Upper lobe of right lung (tissue), 1 donor: Measurements from ENCODE around the gene FAXC. TPM values are rescaled to one million over a fixed set of nuclear protein-coding genes. Genes with fewer than 3 reads are reported as not detected.

Source experiments
- ATAC-seq: fragments of 200-7000 bp; cut with Tn5 transposase; one replicate; pipeline ENCODE4 v1.9.1; 2020; ENCODE audit warnings: mild to moderate bottlenecking, moderate library complexity
- DNase-seq: peaks from one replicate; pipeline ENCODE4 v3.0.0-alpha.2; 2020
- H3K27ac ChIP-seq: fragments of 200-600 bp; one replicate; pipeline ENCODE4 v1.8.0; 2022
- H3K27me3 ChIP-seq: fragments of 200-600 bp; one replicate; pipeline ENCODE4 v1.8.0; 2022; ENCODE audit warnings: mild to moderate bottlenecking
- H3K36me3 ChIP-seq: fragments of 200-600 bp; one replicate; pipeline ENCODE4 v1.8.0; 2022
- H3K4me1 ChIP-seq: fragments of 200-600 bp; one replicate; pipeline ENCODE4 v1.8.0; 2022
- H3K4me3 ChIP-seq: fragments of 200-600 bp; one replicate; pipeline ENCODE4 v1.8.0; 2022; ENCODE audit warnings: mild to moderate bottlenecking
- H3K9me3 ChIP-seq: fragments of 200-600 bp; one replicate; pipeline ENCODE4 v1.8.0; 2022
- intact Hi-C: fragments of 100-400 bp; cut with DNase I; formaldehyde crosslinking; loops from one replicate; pipeline ENCODE4 v1.11.0; 2022
- total RNA-seq: library from RNA; stranded (reverse); fragmentation: NEBNext Ultra II Directional; extraction: Animal tissue kit (Norgen Biotek cat#: 25700); gene quantifications from one replicate; pipeline ENCODE4 v1.2.1, GENCODE V29; 2021
- TF ChIP-seq, protein P1 (sequence below): fragments of 200-600 bp; IDR thresholded peaks from one replicate; pipeline ENCODE4 v1.8.0; 2022; ENCODE audit warnings: antibody characterized with exemption
- donor health status: DM: no; HTN: yes; CAD: no; lungs with severe emphysema.

The FAXC gene
- total RNA-seq, 1 donor from 2014 or later: 5.4 TPM

DNA sequence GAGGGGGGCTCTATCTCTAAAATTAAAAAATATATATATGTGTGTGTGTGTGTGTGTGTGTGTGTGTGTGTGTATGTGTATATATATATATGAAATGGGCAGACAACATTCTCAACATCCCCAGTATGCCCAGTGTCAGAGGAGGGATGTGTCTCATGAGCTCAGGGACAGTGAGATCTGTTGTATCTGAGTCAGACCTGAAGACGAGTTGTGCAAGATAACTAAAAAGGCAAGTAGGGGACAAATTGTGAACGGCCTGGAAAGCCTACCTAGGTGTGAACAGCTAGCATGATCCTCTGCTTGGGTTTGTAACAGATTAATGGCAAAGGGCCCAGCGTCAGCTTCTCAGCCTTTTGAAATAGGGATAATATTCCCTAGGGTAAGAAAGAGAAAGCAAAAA lies 124.3 kb downstream of the FAXC start:
- TF ChIP-seq, protein P1, sequence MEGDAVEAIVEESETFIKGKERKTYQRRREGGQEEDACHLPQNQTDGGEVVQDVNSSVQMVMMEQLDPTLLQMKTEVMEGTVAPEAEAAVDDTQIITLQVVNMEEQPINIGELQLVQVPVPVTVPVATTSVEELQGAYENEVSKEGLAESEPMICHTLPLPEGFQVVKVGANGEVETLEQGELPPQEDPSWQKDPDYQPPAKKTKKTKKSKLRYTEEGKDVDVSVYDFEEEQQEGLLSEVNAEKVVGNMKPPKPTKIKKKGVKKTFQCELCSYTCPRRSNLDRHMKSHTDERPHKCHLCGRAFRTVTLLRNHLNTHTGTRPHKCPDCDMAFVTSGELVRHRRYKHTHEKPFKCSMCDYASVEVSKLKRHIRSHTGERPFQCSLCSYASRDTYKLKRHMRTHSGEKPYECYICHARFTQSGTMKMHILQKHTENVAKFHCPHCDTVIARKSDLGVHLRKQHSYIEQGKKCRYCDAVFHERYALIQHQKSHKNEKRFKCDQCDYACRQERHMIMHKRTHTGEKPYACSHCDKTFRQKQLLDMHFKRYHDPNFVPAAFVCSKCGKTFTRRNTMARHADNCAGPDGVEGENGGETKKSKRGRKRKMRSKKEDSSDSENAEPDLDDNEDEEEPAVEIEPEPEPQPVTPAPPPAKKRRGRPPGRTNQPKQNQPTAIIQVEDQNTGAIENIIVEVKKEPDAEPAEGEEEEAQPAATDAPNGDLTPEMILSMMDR: no peak
- DNase-seq: no peak
- Histone ChIP-seq H3K27ac (no peak overlapping the region), H3K9me3 (no peaks in the 10 kb centered on the region), H3K4me3 (no peak overlapping the region), H3K36me3 (no peaks in the 10 kb centered on the region), H3K27me3 (no peaks in the 10 kb centered on the region), H3K4me1 (no peaks in the 10 kb centered on the region)
- intact Hi-C loops: no loop called here
- no peak for ATAC-seq

Other genes with a start within 250 kb of the FAXC start
- 3.9 TPM for gene COQ3, start 44.5 kb upstream of the FAXC start, total RNA-seq
- 111 TPM for gene PNISR, start 75.6 kb upstream of the FAXC start, total RNA-seq
- gene USP45, start 165.7 kb upstream of the FAXC start, total RNA-seq: 8.3 TPM
- 40.3 TPM for gene CCNC, start 219.0 kb upstream of the FAXC start, total RNA-seq